BLaER1 (cell line): ENCODE data around the gene GABRA5.
"Not testable (repeated sequence)": the region's sequence is repeated elsewhere in the genome, so short reads cannot be mapped to it uniquely, and the experiment has no call there.

ENCODE experiments used
- H3K27ac ChIP-seq: shearing (Covaris generic); formaldehyde crosslinking; 2 replicates; pipeline ENCODE4 v1.8.1; 2022
- H3K27me3 ChIP-seq: shearing (Covaris generic); formaldehyde crosslinking; 2 replicates; pipeline ENCODE4 v1.8.1; 2022
- H3K36me3 ChIP-seq: shearing (Covaris generic); formaldehyde crosslinking; 2 replicates; pipeline ENCODE4 v1.8.1; 2022
- H3K4me1 ChIP-seq: shearing (Covaris generic); formaldehyde crosslinking; 2 replicates; pipeline ENCODE4 v1.8.1; 2022
- H3K4me2 ChIP-seq: shearing (Covaris generic); formaldehyde crosslinking; 2 replicates; pipeline ENCODE4 v1.8.1; 2022
- H3K4me3 ChIP-seq: shearing (Covaris generic); formaldehyde crosslinking; 2 replicates; pipeline ENCODE4 v1.8.1; 2022
- H3K9ac ChIP-seq: shearing (Covaris generic); formaldehyde crosslinking; 2 replicates; pipeline ENCODE4 v1.8.1; 2022
- H3K9me3 ChIP-seq: shearing (Covaris generic); formaldehyde crosslinking; 2 replicates; pipeline ENCODE4 v1.8.1; 2022
- H4K20me1 ChIP-seq: shearing (Covaris generic); formaldehyde crosslinking; 2 replicates; pipeline ENCODE4 v1.8.1; 2022
- Cebpa-rat ChIP-seq: shearing (Covaris generic); IDR thresholded peaks from 2 replicates; pipeline ENCODE4 v1.8.1; 2022

The GABRA5 gene

GRCh38 chr15:26866298-26867199, at the start of gene GABRA5:
Gene GABRA5, plus strand, starts transcription at chr15:26867062. Its CDS starts 2,187 bp downstream, at chr15:26869249.
- Histone ChIP-seq H3K27ac (no peak within 1 kb of the TSS), H3K9ac (no peak within 1 kb of the TSS), H3K27me3 (peaks cover 15% of the 10 kb centered on the region; the same call in 1 of the 2 replicates), H3K36me3 (no peaks in the 10 kb centered on the region), H3K4me1 (peaks cover 11% of the 10 kb centered on the region; the same call in 1 of the 2 replicates), H3K4me2 (peak within 1 kb of the TSS; percentile 65), H4K20me1 (no peaks in the 10 kb centered on the region), H3K9me3 (peaks cover 6% of the 10 kb centered on the region; the same call in 1 of the 2 replicates), H3K4me3 (peak within 1 kb of the TSS; percentile 55)
- TF ChIP-seq Cebpa-rat, result no peak

DNA sequence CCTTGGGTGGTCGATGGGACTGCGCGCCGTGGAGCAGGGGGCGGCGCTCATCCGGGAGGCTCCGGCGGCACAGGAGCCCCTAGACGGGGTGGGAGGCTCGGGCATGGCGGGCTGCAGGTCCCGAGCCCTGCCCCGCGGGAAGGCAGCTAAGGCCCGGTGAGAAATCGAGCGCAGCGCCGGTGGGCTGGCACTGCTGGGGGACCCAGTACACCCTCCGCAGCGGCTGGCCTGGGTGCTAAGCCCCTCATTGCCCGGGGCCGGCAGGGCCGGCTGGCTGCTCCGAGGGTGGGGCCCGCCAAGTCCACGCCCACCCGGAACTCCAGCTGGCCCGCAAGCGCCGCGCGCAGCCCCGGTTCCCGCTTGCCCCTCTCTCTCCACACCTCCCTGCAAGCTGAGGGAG, 35.7 kb upstream of the GABRA5 start:
- H3K27ac ChIP-seq, H3K4me1 ChIP-seq, H3K36me3 ChIP-seq, H3K4me2 ChIP-seq, H3K27me3 ChIP-seq, H3K9me3 ChIP-seq, H3K9ac ChIP-seq, H3K4me3 ChIP-seq, H4K20me1 ChIP-seq: not testable (repeated sequence)

GRCh38 chr15:26831951-26832350, 34.9 kb upstream of the GABRA5 start:
- Histone ChIP-seq H4K20me1 (no peaks in the 10 kb centered on the region), H3K27me3 (no peaks in the 10 kb centered on the region), H3K4me3 (no peak overlapping the region), H3K4me1 (no peaks in the 10 kb centered on the region), H3K27ac (no peak overlapping the region), H3K9ac (no peak overlapping the region), H3K9me3 (peaks cover 6% of the 10 kb centered on the region), H3K36me3 (no peaks in the 10 kb centered on the region), H3K4me2 (no peak overlapping the region)
- TF ChIP-seq Cebpa-rat, result no peak

GRCh38 chr15:26838742-26839460, 28.0 kb upstream of the GABRA5 start:
- Histone ChIP-seq H4K20me1 (no peaks in the 10 kb centered on the region), H3K4me1 (peaks cover 16% of the 10 kb centered on the region), H3K27me3 (peaks cover 4% of the 10 kb centered on the region; the same call in 1 of the 2 replicates), H3K4me2 (no peak overlapping the region), H3K36me3 (no peaks in the 10 kb centered on the region), H3K4me3 (no peak overlapping the region), H3K27ac (no peak overlapping the region), H3K9ac (no peak overlapping the region), H3K9me3 (peaks cover 20% of the 10 kb centered on the region)
- no peak for TF ChIP-seq Cebpa-rat

DNA sequence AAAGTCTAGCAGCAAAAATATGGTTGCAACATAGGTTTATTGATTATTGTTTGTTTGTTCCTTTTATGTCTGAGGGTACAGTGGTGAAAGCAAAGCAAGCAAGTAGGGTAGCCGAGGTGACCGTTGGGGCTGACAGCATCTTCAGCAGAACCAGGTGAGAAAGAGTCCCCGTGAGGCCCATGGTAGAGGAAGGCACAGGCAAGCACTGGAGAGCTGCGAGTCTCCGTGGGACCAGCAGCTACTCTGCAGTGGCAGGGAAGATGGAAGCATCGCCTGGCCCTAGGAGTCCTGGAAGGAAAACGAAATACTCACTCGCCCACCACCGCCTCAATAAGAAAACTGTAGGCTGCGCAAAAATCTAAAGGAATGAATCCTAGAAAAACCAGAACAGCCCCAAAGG, 25.3 kb upstream of the GABRA5 start:
- no peak for TF ChIP-seq Cebpa-rat
- no peak overlapping the region for H3K9ac ChIP-seq
- H3K4me1 ChIP-seq, result peaks cover 16% of the 10 kb centered on the region
- H3K4me3 ChIP-seq, result no peak overlapping the region
- no peaks in the 10 kb centered on the region for H3K36me3 ChIP-seq
- no peak overlapping the region for H3K27ac ChIP-seq
- no peak overlapping the region for H3K4me2 ChIP-seq
- peaks cover 4% of the 10 kb centered on the region; the same call in 1 of the 2 replicates for H3K27me3 ChIP-seq
- H3K9me3 ChIP-seq, result peaks cover 18% of the 10 kb centered on the region
- no peaks in the 10 kb centered on the region for H4K20me1 ChIP-seq

GRCh38 chr15:26841941-26842340, 24.9 kb upstream of the GABRA5 start:
- no peak overlapping the region for H3K9ac ChIP-seq
- H3K27me3 ChIP-seq, result peaks cover 4% of the 10 kb centered on the region; the same call in 1 of the 2 replicates
- no peak overlapping the region for H3K4me3 ChIP-seq
- peaks cover 14% of the 10 kb centered on the region for H3K9me3 ChIP-seq
- peaks cover 16% of the 10 kb centered on the region for H3K4me1 ChIP-seq
- H3K27ac ChIP-seq, result no peak overlapping the region
- H3K36me3 ChIP-seq, result no peaks in the 10 kb centered on the region
- H3K4me2 ChIP-seq, result peak overlapping the region; percentile 58
- H4K20me1 ChIP-seq, result no peaks in the 10 kb centered on the region
- no peak for TF ChIP-seq Cebpa-rat

DNA sequence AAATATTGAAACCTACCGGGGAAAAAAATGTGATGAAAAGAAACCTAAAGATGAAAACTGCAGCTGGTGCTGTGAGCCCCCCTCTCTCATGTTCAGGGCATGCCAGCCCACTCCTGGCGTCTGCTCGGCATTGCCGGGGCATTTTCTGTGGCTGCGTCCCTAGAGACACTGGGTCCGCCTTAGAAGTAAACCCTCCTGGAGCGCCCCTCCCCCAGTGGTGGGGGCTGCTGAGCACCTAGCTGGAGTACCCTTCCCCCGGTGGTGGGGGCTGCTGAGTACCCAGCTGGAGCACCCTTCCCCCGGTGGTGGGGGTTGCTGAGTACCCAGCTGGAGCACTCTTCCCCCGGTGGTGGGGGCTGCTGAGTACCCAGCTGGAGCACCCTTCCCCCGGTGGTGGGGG, 24.5 kb upstream of the GABRA5 start:
- Histone ChIP-seq H3K4me2 (peak overlapping the region; percentile 58), H3K4me3 (no peak overlapping the region), H3K27ac (no peak overlapping the region), H4K20me1 (no peaks in the 10 kb centered on the region), H3K9ac (no peak overlapping the region), H3K27me3 (peaks cover 4% of the 10 kb centered on the region; the same call in 1 of the 2 replicates), H3K36me3 (no peaks in the 10 kb centered on the region), H3K4me1 (peaks cover 16% of the 10 kb centered on the region), H3K9me3 (peaks cover 11% of the 10 kb centered on the region; the same call in 1 of the 2 replicates)
- no peak for TF ChIP-seq Cebpa-rat

DNA sequence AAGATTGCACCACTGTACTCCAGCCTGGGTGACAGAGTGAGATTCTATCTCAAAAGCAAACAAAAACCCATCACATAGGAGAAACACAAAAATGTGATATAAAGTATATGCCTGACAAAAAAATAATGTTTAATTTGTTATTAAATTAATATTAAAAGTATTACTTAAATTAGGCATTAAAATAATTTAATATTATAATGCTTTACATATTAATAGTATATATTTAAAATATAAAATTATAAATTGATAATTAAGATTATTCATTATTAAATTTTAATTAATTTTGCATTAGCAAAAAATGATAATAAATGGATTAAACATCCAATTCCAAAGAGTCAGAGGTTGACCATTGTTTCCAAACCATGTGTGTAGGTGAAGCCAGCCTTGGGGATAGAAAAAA, 22.0 kb upstream of the GABRA5 start:
- Histone ChIP-seq H3K9me3 (peaks cover 7% of the 10 kb centered on the region; the same call in 1 of the 2 replicates), H3K36me3 (no peaks in the 10 kb centered on the region), H3K4me2 (no peak overlapping the region), H3K4me1 (peaks cover 16% of the 10 kb centered on the region), H3K9ac (no peak overlapping the region), H4K20me1 (no peaks in the 10 kb centered on the region), H3K27me3 (peaks cover 4% of the 10 kb centered on the region; the same call in 1 of the 2 replicates), H3K4me3 (no peak overlapping the region), H3K27ac (no peak overlapping the region)
- no peak for TF ChIP-seq Cebpa-rat

DNA sequence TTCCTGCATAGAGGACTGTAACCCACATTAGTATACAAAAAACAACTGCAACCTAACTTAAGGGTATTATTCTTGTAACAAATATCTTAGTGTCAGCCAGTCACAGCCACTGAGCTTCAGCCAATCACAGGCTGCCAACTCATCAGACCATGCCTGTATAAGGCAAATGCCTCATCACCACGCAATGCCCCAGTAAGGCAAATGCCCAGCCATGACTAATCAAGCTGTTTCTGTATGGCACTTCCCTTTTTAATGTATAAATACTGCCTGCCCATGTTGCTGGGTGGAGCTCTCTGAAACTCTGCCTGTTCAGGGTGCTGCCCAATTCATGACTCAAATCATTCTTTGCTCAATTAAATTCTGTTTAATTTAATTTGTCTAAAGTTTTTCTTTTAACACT, 18.4 kb upstream of the GABRA5 start:
- Histone ChIP-seq H3K4me3 (no peak overlapping the region), H3K27me3 (no peaks in the 10 kb centered on the region), H3K4me2 (no peak overlapping the region), H3K4me1 (no peaks in the 10 kb centered on the region), H3K9me3 (peaks cover 7% of the 10 kb centered on the region; the same call in 1 of the 2 replicates), H3K36me3 (no peaks in the 10 kb centered on the region), H3K27ac (no peak overlapping the region), H3K9ac (no peak overlapping the region), H4K20me1 (no peaks in the 10 kb centered on the region)
- TF ChIP-seq Cebpa-rat, result no peak

DNA sequence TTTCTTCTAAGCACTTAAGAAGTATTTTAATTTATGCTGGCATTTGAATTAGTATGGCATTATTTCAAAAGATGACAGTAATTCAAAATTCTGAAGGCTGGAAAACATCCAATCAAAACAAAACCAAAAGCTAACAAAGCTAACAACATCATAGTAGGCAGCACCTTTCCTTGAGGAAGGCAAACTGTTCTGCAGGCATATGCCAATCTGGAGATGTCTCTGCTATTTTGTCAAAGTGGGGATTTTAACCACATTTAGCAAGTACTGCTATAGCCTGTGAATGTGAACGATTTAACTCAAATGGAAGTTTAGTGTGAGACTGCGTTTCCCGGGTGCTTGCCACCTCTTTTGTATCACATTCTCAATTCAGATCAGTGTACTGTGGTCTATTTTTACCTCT, 16.7 kb upstream of the GABRA5 start:
- Histone ChIP-seq H3K9me3 (peaks cover 7% of the 10 kb centered on the region; the same call in 1 of the 2 replicates), H4K20me1 (no peaks in the 10 kb centered on the region), H3K4me1 (no peaks in the 10 kb centered on the region), H3K36me3 (no peaks in the 10 kb centered on the region), H3K27ac (no peak overlapping the region), H3K27me3 (no peaks in the 10 kb centered on the region), H3K4me2 (no peak overlapping the region), H3K4me3 (no peak overlapping the region), H3K9ac (no peak overlapping the region)
- no peak for TF ChIP-seq Cebpa-rat
